Hindlimb muscle (tissue), 1 donor: ENCODE measurements around the gene ANGPT4. TPM values are rescaled to one million over a fixed set of nuclear protein-coding genes. Genes with fewer than 3 reads are reported as not detected.
"Not testable (repeated sequence)": the region's sequence is repeated elsewhere in the genome, so short reads cannot be mapped to it uniquely, and the experiment has no call there.

Experiments used
- DNase-seq: peaks from one replicate; pipeline ENCODE4 v3.0.0-alpha.2; 2013
- polyA plus RNA-seq: library from polyadenylated mRNA; unstranded; fragments of 120-200 nt; gene quantifications from one replicate; pipeline ENCODE4 v1.2.1, GENCODE V29; 2013; ENCODE audit not compliant: insufficient read length

The ANGPT4 gene
- polyA plus RNA-seq, 1 donor = 0.18 TPM

- no peak for DNase-seq
Observed at GRCh38 chr20:872855-873520, 43.1 kb downstream of the ANGPT4 start.

DNA sequence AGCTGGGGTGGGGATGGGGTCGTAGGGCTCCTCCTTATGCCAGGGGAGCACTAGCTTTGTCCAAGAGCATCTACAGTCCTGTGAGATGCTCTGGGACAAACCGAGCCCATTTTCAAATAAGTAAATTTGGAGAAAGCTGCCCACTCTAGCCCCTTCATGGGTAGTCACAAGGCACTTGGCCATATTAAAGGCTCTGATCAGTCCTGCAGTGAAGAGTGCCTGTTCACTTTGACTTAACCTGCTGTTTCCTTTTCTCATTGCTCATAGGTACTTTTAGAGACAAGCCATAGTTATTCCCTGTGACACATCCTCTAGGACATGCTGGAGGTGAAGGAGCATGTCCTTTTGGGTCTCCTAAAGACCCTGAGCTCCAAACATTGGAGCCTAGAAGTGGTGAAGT is 44.2 kb downstream of the ANGPT4 start:
- no peak for DNase-seq

GRCh38 chr20:871436-871835 is 44.7 kb downstream of the ANGPT4 start:
- DNase-seq = no peak

DNA sequence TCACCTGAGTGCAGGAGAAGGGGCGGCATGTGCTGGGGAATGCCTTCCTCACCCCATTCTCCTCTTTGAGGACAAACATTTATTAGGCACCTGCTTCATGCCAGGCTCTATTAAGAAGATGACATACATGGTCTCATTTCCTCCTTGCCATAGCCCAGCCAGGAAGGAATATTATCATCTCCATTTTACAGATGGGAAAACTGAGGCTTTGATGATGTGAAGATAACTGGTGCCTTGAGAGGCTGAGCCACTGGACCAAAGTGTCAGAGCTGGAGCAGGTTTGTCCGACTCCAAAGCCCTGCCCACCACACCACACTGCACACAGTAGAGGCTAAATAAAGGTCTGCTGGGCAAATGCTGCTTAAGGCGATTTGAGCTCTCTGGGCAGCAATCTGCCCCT is 45.4 kb downstream of the ANGPT4 start:
- no peak for DNase-seq

DNA sequence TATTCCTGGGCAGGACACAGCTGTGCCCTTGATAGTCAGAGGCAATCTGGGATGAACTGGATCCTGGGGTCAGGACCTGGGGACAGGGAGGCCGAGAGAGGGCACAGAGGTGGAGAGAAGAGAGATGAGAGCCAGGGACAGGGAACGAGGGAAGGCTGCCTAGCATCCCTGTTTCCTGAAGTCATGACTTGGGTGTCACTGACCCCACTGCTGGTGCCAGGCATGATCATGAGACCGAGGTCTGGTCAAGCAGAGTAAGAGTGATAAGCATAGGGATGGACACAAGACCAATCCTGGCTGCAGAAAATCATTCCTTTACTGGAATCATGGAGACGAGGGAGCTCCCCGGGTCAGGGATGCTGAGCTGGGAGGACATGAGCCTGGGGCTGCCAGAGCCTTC is 46.5 kb downstream of the ANGPT4 start:
- no peak for DNase-seq

DNA sequence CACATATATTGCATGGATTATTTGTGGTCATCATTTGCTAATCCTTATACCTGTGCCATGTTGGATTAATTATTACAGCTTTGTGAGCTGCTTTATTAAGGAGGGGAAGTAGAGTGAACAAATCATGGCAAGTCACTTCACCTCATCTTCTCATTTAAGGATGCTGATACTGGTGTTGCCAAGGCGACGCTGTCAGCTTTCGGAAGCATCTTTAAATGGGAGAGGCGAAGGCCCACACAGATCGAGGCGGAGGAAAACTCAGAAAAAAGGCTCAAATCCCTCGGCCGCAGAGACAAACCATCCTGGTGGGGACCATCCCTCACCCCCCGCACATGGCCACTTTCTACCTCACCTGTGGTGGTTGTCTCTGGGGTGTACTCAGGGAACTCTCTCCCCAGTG is 47.9 kb downstream of the ANGPT4 start:
- no peak for DNase-seq

DNA sequence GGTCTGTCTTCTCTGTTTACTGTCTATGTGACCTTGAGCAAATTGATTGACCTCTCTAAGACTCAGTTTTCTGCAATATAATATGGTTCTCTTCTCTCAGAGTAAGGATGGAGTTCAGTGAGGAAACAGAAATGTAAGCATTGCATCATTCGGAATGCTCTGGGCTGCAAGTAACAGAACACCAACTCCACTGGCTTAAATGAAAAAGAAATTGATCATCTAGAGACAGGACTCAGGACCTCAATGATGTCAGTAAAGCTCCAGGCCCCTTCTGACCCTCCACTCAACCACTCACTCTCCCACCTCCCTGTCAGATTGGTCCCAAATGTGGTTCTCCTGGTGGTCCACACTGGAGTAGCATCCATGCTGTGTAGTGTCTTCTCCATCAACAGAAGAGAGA is 50.7 kb downstream of the ANGPT4 start:
- DNase-seq = no peak

GRCh38 chr20:860891-861290 is 55.2 kb downstream of the ANGPT4 start:
- no peak for DNase-seq

DNA sequence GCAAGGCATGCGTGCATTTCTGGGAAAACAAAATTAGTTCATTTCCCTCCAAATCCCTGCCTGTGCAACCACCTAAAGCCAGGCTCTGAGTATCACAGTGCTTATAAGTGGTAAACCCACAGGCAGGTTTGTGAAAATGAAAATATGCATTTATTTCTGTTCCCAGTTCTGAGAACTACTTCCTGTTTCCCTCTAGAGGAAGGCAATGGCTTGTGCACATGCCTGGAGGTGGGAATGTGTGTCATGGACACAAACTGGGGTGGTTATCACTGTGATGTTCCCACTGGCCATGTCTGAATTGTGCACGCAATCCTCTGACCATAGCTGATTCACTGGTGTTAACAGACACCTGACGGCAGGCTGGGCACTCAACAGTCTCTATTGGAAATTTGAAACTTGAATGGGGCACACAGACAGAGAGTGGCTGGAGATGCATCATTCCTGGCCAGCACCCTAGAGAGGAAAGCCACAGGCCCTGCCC is 56.3 kb downstream of the ANGPT4 start:
- no peak for DNase-seq

DNA sequence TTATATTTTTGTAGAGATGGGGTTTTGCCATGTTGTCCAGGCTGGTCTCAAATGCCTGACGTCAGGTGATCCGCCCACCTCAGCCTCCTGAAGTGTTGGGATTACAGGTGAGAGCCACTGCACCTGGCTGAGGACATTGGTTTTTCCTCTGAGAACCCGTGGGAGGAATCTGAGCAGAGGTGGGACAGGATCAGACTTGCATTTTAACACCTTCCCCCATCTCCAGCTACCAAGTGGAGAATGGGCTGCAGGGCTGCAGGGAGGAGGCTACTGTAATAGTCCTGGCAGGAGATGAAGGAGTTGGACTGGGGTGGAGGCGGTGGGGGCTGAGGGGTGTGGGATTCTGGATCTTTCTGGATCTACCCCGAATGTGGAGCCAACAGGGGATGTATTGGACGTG is 58.1 kb downstream of the ANGPT4 start:
- DNase-seq = no peak

DNA sequence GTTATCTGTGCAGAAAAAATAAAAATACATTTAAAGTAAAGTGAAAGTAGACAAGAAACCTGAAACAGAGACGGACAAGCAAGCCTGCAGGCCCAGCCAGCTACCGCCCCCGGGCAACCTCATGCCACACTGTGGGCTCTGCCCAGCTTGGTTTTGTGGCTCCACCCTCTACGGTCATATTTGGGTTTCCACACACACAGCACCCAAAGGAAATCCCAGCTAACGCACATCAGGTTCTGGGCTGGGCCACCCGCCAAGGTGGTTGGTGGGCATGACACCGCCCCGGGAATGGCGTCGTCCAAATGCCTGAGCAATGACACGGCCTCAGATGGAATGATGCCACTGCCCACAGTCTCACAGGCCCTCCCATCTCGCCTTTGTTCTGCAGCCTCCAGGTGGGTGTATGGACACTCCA is 59.8 kb downstream of the ANGPT4 start:
- DNase-seq = no peak

DNA sequence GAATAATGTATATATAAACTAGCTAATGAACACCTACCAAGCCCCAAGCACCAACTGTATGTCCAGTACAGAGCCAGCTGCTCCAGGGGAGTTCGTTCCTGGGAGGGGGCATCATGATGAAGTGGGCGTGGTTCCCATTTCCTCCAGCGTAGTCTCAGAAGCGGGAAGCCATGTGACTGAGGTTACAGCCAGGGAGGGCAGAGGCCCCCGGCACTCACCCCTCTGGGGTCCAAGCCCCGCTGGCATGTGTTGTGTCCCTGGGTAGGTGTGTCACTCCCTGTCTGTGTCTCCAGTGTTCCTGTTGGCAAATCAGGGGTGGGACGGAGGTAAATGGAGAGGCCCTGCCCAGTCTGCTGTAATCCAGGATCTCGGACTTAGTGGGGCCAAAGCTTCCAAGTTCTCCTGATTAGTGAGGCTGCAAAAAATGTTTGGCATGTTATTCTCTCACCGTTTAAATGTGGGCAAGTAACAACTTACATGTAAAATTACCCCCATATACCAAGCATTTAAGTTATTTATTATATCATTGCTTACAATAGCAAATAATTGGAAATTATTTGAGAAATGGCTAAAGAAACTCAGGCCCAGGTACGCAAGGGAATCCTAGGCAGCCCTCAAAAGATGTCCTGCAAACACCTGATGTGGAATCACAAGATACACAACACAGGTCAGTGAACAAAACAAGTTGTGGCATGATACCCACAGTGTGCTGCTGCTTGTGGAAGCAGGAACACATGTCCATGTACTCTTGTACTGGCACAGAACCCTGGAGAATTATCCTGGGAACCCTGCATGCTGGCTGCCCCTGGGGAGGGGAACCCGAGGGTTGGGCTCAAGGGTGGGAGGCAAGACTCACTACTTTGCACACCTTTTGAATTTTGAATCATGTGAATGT is 60.4 kb downstream of the ANGPT4 start:
- no peak for DNase-seq

GRCh38 chr20:854601-855000 is 61.5 kb downstream of the ANGPT4 start:
- no peak for DNase-seq

DNA sequence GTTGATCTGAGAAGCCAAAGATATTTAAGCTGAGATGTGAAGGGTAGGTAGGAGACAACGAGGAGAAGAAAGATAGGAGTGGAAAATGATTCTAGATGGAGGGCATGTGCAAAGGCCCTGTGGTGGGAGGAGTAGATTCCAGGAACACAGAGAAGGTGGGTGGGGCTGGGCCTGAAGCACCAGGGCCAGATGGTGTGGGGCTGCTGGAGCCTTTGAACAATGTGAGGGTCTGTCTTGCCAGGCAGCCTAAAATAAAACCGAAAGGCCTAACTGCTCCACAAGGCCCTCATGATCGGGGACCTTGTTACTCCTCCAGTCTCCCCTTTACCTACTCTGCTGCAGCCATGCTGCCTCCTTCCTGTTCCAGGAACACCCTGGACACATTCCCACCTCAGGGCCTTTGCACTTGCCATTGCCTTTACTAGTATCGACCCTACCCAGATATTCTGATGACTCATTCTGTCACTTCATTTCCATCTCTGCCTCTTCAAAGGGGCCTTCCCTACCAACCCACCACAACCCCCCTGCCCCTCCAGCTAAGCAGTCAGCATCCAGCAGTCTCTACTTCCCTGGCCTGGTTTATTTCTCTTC is 62.6 kb downstream of the ANGPT4 start:
- no peak for DNase-seq

DNA sequence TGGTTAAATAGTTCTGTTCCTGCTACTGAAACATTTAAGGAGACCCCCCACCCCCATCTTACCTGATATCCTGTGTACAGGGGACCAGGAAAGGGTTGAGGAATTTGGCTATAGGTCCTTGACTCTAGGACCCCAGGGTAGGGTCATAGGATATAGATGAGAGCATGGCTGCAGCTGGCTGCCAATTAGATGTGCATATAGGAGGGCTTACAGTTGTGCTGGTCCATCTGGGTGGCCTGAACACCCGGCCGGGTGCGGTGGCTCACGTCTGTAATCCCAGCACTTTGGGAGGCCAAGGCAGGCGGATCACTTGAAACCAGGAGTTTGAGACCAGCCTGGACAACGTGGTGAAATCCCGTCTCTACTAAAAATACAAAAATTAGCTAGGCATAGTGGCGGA is 67.4 kb downstream of the ANGPT4 start:
- not testable (repeated sequence) for DNase-seq

DNA sequence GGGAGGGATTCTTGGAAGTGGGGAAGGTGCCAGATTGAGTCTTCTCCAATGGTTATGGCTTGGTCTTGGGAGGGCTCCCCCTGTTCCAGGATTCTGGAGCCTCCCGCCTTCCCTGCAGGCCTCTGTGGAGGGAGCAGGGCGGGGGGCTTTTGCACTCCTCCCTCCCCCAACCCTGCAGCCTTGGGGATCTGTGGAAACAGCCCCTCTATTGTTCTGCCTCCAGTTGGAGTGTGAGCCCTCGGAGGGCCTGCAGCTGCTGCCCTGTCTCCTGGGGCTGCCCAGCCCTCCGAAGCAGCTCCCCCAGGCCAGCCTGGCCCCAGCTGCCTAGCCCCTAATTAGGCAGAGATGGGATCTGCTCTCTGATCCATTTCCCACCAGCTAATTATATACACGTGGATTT is 67.9 kb downstream of the ANGPT4 start:
- DNase-seq = no peak

GRCh38 chr20:846894-847278 is 69.2 kb downstream of the ANGPT4 start:
- no peak for DNase-seq

GRCh38 chr20:845941-846893 is 69.9 kb downstream of the ANGPT4 start:
- DNase-seq = no peak

- no peak for DNase-seq
Observed at GRCh38 chr20:845226-845868, 70.8 kb downstream of the ANGPT4 start.

- peak; percentile 74 for DNase-seq
Observed at GRCh38 chr20:844473-845225, 71.5 kb downstream of the ANGPT4 start.

GRCh38 chr20:843912-844311 is 72.2 kb downstream of the ANGPT4 start:
- no peak for DNase-seq
